ENCODE results near the gene BUD13.

- no peak for TF ChIP-seq CTCF (IDR thresholded peaks at IDR 0.05)
- no peak for TF ChIP-seq POLR2A (IDR thresholded peaks at IDR 0.05; ENCODE audit: low read depth)
- no peak for TF ChIP-seq EP300 (IDR thresholded peaks at IDR 0.05)
- TF ChIP-seq POLR2AphosphoS5 (IDR thresholded peaks at IDR 0.05), result no peak
These were observed 72.1 kb downstream of the BUD13 start for GRCh38 chr11:116700586-116701220.

Measured in esophagus muscularis mucosa (tissue), 4 donors.